HG03432 (cell line): ENCODE results near the gene CCDC66.
"Not testable (repeated sequence)": the region's sequence is repeated elsewhere in the genome, so short reads cannot be mapped to it uniquely, and the experiment has no call there.

Source experiments
- ATAC-seq: cut with Tn5 transposase; IDR thresholded peaks from one replicate; pipeline ENCODE4 v1.9.1; 2021; ENCODE audit warnings: mild to moderate bottlenecking, moderate library complexity; ENCODE audit not compliant: unreplicated experiment

CCDC66 gene

DNA sequence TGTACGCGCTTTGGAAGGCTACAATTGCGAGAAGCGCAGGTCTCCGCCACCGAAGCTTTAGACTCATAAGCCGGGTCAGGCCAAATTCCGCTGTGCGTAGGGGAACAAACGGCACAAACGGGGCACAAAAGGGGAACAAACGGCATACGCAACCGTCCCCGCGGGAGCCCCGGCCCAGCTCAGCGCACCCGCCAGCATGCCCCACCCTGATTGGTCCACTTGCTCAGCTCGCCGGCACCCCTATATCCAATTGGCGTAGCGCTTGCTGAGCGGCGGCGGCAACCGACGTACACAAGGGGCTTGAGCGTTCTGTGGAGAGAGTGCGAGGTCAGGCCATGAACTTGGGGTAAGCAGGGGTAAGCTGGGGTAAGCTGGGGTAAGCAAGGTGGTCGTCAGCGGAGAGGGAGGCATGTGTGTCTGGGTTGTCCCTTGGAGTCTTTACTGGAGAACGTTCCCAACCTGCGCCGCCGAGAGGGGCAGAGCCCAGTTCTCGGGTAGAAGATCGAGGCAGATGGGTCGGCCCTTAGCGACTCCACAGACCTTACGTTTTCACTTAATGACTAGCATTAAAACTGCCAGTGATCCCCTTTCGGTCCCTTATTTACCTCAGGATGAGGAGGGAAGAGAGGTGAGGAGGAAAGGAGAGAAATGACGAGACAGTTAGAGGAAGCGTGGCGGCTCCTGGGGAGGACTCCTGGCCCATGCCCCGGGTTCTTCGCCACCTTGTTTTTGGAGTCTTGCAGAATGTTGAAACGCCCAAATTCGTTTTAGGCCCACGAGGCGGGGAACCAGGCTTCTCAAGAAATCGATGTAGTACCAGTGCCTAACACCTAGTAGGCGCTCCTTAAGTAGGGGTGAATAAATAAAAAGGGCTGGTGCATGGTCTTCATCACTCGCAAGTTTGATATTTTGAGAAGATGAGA, at the start of gene CCDC66:
Gene CCDC66, plus strand, starts transcription at position 268 of the 923 bp plus-strand sequence. Its CDS starts 68 bp downstream, at position 336.
- peak; percentile 100 for ATAC-seq

GRCh38 chr3:56519641-56520040, 37.3 kb upstream of the CCDC66 start:
- ATAC-seq: no peak

- no peak for ATAC-seq
Measured at GRCh38 chr3:56522374-56522773, 34.6 kb upstream of the CCDC66 start.

DNA sequence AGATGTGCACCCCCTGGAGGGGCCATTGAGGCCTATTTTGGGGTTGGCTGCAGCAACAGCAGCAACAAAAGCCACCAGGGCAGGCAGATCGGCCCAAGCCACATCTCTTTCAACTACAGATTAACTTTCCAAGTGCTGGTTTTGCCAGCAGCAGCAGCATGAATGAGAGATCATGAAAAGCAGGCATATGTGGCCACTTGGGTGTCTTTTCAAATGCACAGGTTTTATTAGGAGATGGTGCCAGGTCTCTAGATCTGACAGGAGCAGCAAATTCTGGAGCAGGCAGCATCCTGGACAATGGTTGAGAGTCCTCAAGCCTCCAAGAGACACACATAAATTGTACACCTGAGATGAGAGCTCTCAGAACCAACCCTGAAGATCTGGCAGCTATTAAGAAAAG, 31.7 kb upstream of the CCDC66 start:
- no peak for ATAC-seq

DNA sequence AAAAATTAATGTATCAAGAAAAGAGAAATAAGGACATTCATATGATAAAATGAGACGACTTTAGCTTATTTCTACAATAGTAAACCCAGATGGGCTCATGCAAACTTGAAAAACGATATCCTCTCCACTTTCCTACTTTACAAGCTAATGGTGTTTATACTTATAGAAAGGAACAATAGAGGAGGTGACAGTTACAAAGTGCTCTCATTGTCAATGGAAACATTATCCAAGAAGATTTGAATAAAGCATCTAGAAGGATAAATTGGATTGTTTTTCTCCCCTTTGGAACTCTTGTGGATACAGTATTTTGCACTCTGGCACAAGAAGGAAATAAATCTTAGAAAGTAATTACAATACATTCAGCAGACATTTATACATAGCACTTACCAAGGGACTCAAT, 20.2 kb upstream of the CCDC66 start:
- no peak for ATAC-seq

GRCh38 chr3:56547486-56547885, 9.5 kb upstream of the CCDC66 start:
- ATAC-seq: no peak

DNA sequence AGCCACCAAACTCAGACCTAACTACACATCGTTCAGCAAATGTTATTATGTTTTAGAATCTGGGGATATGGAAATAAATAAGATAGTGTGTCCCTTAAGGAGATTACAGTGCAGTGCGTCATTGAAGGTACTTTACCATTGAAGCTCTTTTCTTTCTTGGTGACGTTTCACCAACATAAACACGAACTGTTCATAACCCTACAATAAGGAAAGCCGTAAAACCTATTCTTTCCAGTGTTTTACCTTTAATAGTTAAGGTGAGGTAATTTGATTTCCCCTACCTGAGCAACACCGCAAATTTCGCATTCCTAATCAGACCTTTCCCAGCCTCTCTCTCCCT, 826 bp downstream of the CCDC66 start:
- ATAC-seq: no peak

DNA sequence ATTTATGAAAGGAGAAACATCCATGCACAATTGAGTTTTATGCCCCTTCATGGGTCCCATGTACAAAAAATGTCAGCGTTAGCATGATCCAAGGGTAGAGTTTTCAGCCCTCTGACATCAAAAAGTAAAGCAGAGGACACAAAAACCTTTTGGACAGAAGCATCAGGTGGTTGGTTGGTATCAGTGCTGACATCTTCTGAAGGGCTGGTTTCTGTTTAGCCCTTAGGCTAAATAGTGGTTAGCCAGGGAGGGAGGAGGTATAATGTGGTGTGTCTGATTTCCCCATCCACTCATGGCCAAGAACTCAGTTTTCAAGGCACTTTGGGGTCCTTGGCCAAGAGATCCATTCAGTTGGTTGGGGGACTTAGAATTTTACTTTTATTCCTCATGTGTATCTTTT, 16.5 kb downstream of the CCDC66 start:
- ATAC-seq: no peak

DNA sequence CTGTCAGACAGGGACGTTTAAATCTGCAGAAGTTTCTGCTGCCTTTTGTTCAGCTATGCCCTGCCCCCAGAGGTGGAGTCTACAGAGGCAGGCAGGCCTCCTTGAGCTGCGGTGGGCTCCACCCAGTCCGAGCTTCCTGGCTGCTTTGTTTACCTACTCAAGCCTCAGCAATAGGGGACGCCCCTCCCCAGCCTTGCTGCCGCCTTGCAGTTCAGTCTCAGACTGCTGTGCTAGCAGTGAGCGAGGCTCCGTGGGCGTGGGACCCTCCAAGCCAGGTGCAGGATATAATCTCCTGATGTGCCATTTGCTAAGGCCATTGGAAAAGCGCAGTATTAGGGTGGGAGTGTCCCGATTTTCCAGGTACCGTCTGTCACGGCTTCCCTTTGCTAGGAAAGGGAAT, 25.0 kb downstream of the CCDC66 start:
- not testable (repeated sequence) for ATAC-seq

DNA sequence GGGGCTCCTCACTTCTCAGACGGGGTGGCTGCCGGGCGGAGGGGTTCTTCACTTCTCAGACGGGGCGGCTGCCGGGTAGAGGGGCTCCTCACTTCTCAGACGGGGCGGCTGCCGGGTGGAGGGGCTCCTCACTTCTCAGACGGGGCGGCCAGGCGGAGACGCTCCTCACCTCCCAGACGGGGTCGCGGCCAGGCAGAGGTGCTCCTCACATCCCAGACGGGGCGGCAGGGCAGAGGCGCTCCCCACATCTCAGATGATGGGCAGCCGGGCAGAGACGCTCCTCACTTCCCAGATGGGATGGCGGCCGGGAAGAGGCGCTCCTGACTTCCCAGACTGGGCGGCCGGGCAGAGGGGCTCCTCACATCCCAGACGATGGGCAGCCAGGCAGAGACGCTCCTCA, 27.3 kb downstream of the CCDC66 start:
- ATAC-seq: not testable (repeated sequence)

- ATAC-seq: no peak
Measured at GRCh38 chr3:56590814-56591213, 33.8 kb downstream of the CCDC66 start.

- no peak for ATAC-seq
Measured at GRCh38 chr3:56591262-56591661, 34.3 kb downstream of the CCDC66 start.

- no peak for ATAC-seq
Measured at GRCh38 chr3:56593455-56594158, 36.6 kb downstream of the CCDC66 start.

DNA sequence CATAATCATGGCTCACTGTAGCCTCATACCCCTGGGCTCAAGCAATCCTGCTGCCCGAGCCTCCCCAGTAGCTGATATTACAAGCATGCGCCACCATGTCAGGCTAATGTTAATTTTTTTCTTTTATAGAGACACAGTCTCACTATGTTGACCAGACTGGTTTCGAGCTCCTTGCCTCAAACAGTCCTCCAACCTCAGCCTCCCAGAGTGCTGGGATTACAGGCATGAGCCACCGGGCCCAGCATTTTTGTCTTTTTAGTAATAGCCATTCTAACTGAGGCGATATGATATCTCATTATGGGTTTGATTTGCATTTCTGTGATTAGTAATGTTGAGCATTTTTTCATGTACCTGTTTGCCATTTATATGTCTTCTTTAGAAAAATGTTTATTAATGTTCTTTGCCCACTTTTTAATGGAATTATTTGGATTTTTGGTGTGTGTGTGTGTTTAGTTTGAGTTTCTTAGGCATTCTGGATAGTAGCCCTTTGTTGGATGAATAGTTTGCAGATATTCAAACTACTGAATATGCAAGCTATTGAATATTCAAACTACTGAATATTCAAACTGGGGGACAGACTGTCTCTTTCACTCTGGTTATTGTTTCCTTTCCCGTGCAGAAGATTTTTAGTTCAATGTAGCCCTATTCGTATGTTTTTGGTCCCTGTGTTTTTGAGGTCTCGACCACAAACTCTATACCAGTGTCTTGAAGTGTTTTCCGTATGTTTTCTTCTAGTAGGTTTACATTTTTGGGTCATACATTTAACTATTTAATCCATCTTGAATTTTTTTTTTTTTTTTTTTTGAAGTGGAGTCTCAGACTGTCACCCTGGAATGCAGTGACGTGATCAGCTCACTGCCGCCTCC, 39.2 kb downstream of the CCDC66 start:
- ATAC-seq: no peak

GRCh38 chr3:56608479-56608878, 51.5 kb downstream of the CCDC66 start:
- not testable (repeated sequence) for ATAC-seq

DNA sequence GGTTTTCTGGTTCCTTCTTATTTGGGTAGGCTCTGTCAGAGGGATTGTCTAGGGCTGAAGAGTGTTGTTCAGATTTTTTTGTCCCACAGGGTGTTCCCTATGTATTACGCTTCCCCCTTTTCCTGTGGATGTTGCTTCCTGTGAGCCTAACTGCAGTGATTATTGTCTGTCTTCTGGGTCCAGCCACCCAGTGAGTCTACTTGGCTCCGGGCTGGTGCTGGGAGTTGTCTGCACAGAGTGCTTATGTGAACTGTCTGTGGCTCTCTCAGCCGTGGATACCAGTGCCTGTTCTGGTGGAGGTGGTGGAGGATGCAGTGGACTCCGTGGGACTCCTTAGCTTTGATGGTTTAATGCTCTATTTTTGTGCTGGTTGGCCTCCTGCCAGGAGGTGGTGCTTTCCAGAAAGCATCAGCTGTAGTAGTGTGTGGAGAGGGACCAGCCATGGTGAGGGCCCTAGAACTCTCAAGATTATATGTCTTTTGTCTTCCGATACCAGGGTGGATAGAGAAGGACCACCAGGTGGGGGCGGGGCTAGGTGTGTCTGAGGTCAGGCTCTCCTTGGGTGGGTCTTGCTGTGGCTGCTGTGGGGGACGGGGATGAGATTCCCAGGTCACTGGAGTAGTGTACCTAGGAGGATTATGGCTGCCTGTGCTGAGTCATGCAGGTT, 53.8 kb downstream of the CCDC66 start:
- ATAC-seq: no peak

DNA sequence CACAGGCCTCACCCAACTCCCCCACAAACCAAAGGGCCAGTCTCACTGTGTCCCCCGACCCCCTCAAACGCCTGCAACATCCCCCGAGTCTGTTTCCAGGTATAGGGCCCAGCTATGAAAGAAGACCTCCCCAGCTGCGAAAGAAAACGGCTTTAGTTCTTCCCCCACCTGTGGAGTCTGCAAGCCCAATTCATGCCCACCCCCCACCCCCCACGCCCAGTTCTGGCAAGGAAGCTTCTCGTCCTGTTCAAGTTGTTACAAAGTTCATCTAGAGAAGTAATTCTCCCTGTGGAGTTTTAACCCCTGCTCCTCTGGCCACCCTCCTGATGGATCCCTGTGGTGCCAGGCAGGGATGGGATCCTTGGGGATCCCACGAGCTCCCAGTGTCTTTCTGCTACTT, 54.4 kb downstream of the CCDC66 start:
- ATAC-seq: no peak

DNA sequence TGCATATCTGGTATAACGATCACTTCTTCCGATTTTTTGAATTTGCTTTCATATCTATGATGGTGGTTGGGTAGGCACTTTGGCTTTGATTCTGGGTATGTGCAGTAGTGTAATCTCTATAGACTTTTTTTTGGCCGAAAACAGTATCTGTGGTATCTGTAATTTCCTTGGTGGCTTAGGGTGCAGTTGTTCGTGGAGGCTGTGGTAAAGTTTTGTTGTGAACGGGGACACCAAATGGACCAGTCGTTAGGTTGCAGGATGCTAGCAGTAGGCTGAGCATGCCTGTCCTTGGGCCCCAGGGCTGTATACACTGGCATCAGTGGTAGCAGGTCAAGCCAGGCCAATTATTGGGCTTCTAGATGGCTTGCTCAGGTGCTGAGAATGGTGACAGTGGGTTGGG, 55.2 kb downstream of the CCDC66 start:
- ATAC-seq: no peak

GRCh38 chr3:56613016-56613415, 56.0 kb downstream of the CCDC66 start:
- no peak for ATAC-seq

- ATAC-seq: no peak
Measured at GRCh38 chr3:56616478-56617006, 59.6 kb downstream of the CCDC66 start.
